Measurements from ENCODE around the gene PTPRCAP. TPM values are rescaled to one million over a fixed set of nuclear protein-coding genes. Genes with fewer than 3 reads are reported as not detected.
A peak's percentile ranks its signal among the peaks of the same experiment; 100 is the strongest.

Gene PTPRCAP
- total and polyA plus RNA-seq, 9 of the 15 experiments (the other 6 are each of a cell fraction or from before 2014, with no cell fraction given), result 0.22 to 2.0 (median 1.1) TPM; not detected in 4

GRCh38 chr11:67422891-67423290 is 14.6 kb downstream of the PTPRCAP start:
- Histone ChIP-seq H3K9me1 (ENCODE audit: control insufficient read depth, insufficient read depth, low read length) (peaks cover 3% of the 10 kb centered on the region), H4K20me1 (replicated peaks; ENCODE audit: control insufficient read depth, insufficient read depth, low read length) (no peaks in the 10 kb centered on the region), H3K27ac (ENCODE audit: extremely low read depth, low read depth, low read length) (no peak overlapping the region), H3K79me2 (ENCODE audit: control insufficient read depth, insufficient read depth, low read length) (peaks cover 8% of the 10 kb centered on the region; the same call in 1 of the 3 replicates), H3K9ac (ENCODE audit: insufficient read depth in 1 of 2, low read depth in 2 of 2, low read length in 2 of 2) (peak overlapping the region in 1 of 2 experiments; percentile 73; a peak in 2 of 4 replicates), H3K27me3 (ENCODE audit: control insufficient read depth in 2 of 2, insufficient read depth in 2 of 2, low read length in 2 of 2) (no peaks in the 10 kb centered on the region), H3K9me3 (replicated peaks; ENCODE audit: control insufficient read depth, insufficient read depth, low read depth, low read length) (no peaks in the 10 kb centered on the region), H3K4me1 (replicated peaks in 1 of 2; ENCODE audit: control insufficient read depth in 2 of 2, insufficient read depth in 2 of 2, low read length in 2 of 2) (peaks cover 9 to 60% of the 10 kb centered on the region in 2 experiments), H3K4me2 (ENCODE audit: insufficient read depth, low read length) (no peak overlapping the region), H3K4me3 (no peak overlapping the region), H3K36me3 (ENCODE audit: control insufficient read depth, insufficient read depth, low read length) (no peaks in the 10 kb centered on the region), H2AFZ (ENCODE audit: low read depth, low read length) (no peak overlapping the region)
- FAIRE-seq, result no peak
- ChIA-PET POLR2A (interaction anchor here (0.6 to 2.0 kb wide), 6 partner anchors 10 to 190 kb away, joined by 3 to 9 read pairs (median 4); partner anchors contain the start of genes GSTP1, PPP1CA and PTPRCAP), CTCF (ENCODE audit: low intra/inter-chr PET ratio) (no interaction called here)
- WGBS (ENCODE audit: insufficient coverage, low coverage, missing lambda C conversion rate), result 53% methylated on average over 6 of the region's 6 CpGs
- no peak for TF ChIP-seq GABPA (tag; conservative IDR thresholded peaks at IDR 0.05; ENCODE audit: low read depth)
- TF ChIP-seq ATF1 (CRISPR knock-in tag; IDR thresholded peaks at IDR 0.05), result no peak
- TF ChIP-seq ATF1 (tag; IDR thresholded peaks at IDR 0.05), result no peak
- no peak for TF ChIP-seq NFIC (IDR thresholded peaks at IDR 0.05)
- no TSS peak for BruUV-seq (replicated peaks)
- DNase-seq (ENCODE audit: extremely low read depth in 1 of 4, low spot score in 3 of 4), result peak in 1 of 4 experiments; percentile 34
- intact Hi-C loops (cut with micrococcal nuclease) (loop anchor here (5.0 kb wide), 1 partner anchor 44 kb away; the partner anchor contains the start of gene TMEM134), in situ Hi-C loops (cut with MboI) (no loop called here)
- no peak for ATAC-seq

GRCh38 chr11:67421430-67422031 is 16.0 kb downstream of the PTPRCAP start:
- CTCF ChIA-PET (ENCODE audit: low intra/inter-chr PET ratio), result no interaction called here
- Histone ChIP-seq H4K20me1 (replicated peaks; ENCODE audit: control insufficient read depth, insufficient read depth, low read length) (no peaks in the 10 kb centered on the region), H3K9me3 (replicated peaks; ENCODE audit: control insufficient read depth, insufficient read depth, low read depth, low read length) (no peaks in the 10 kb centered on the region), H3K79me2 (ENCODE audit: control insufficient read depth, insufficient read depth, low read length) (peaks cover 8% of the 10 kb centered on the region; the same call in 1 of the 3 replicates), H3K27me3 (ENCODE audit: control insufficient read depth in 2 of 2, insufficient read depth in 2 of 2, low read length in 2 of 2) (no peaks in the 10 kb centered on the region), H2AFZ (ENCODE audit: low read depth, low read length) (peak overlapping the region; percentile 80), H3K4me3 (peak overlapping the region; percentile 62), H3K4me2 (ENCODE audit: insufficient read depth, low read length) (peak overlapping the region; percentile 37), H3K9ac (ENCODE audit: insufficient read depth in 1 of 2, low read depth in 2 of 2, low read length in 2 of 2) (peak overlapping the region in 1 of 2 experiments; percentile 90; a peak in 2 of 4 replicates), H3K36me3 (ENCODE audit: control insufficient read depth, insufficient read depth, low read length) (no peaks in the 10 kb centered on the region), H3K4me1 (replicated peaks in 1 of 2; ENCODE audit: control insufficient read depth in 2 of 2, insufficient read depth in 2 of 2, low read length in 2 of 2) (peaks cover 6 to 62% of the 10 kb centered on the region in 2 experiments), H3K9me1 (ENCODE audit: control insufficient read depth, insufficient read depth, low read length) (no peaks in the 10 kb centered on the region), H3K27ac (ENCODE audit: extremely low read depth, low read depth, low read length) (no peak overlapping the region)
- in situ Hi-C loops (cut with MboI) (no loop called here), intact Hi-C loops (cut with micrococcal nuclease) (loop anchor here (5.0 kb wide), 1 partner anchor 46 kb away; the partner anchor contains the start of gene TMEM134)
- no peak for DNase-seq (ENCODE audit: extremely low read depth in 1 of 4, low spot score in 3 of 4)
- BruUV-seq (replicated peaks), result no TSS peak
- 63% methylated on average over 16 of the region's 22 CpGs for WGBS (ENCODE audit: insufficient coverage, low coverage, missing lambda C conversion rate)
- TF ChIP-seq CREB1 (IDR thresholded peaks at IDR 0.05) (no peak), CREB1 (CRISPR knock-in tag; IDR thresholded peaks at IDR 0.05) (0 out of 2 replicates have a peak, but pooled peaks have one; percentile 3), SP1 (CRISPR knock-in tag; IDR thresholded peaks at IDR 0.05) (peak; percentile 31; the same call in 1 of the 2 replicates), ZNF121 (CRISPR knock-in tag; conservative IDR thresholded peaks at IDR 0.05) (peak; percentile 0; the same call in 1 of the 2 replicates), ZNF644 (tag; IDR thresholded peaks at IDR 0.05; ENCODE audit: low read depth) (no peak), ZNF436 (CRISPR knock-in tag; IDR thresholded peaks at IDR 0.05) (no peak), GABPB1 (CRISPR knock-in tag; IDR thresholded peaks at IDR 0.05) (0 out of 2 replicates have a peak, but pooled peaks have one; percentile 30)
- POLR2A ChIA-PET, result interaction anchor here (0.7 to 2.1 kb wide), 3 partner anchors 9 to 184 kb away, joined by 4 to 10 read pairs (median 4); partner anchors contain the start of gene PPP1CA
- no peak for FAIRE-seq
- no peak for ATAC-seq
